GM10266 (cell line): Measurements from ENCODE around the gene SIAH3.

Source experiments
- DNase-seq: peaks from one replicate; pipeline ENCODE4 v3.0.0; 2012; ENCODE audit errors: extremely low spot score
- CTCF ChIP-seq: IDR thresholded peaks from 2 replicates; pipeline ENCODE4 v1.5.1; 2012; ENCODE audit warnings: mild to moderate bottlenecking, low read depth; ENCODE audit not compliant: control insufficient read depth, insufficient read depth; ENCODE audit errors: missing control alignments

SIAH3 gene

DNA sequence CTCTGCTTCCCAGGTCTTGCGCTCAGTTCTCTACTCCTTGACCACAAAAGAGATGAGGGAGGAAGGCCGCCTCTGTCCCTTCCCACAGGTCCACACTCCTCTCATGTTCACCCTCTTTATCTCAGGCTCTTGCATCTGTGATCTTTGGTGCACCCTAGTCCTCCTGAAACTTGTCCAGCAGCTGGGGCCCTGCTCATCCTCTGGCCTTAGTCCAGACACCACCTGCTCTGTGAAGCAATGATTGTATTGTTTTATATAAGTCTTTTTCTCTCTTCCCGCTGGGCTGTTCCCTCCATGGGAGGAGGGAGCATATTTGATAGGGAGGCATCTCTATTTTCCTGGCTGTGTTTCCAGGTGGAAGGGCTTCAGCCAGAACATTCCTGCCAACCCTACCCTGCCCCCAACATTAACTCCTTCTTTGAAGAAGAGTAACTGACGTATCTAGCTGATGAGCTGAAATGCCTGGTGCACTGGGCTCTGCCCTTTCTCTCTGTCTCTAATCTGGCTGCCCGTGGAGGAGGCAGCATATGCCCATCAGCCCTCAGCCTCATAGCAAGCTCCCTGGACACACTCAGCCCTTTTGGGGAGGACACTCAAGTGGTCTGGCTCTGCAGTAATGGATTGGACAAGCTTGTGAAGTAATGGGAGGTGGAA, 38.2 kb upstream of the SIAH3 start:
- no peak for TF ChIP-seq CTCF
- no peak for DNase-seq

DNA sequence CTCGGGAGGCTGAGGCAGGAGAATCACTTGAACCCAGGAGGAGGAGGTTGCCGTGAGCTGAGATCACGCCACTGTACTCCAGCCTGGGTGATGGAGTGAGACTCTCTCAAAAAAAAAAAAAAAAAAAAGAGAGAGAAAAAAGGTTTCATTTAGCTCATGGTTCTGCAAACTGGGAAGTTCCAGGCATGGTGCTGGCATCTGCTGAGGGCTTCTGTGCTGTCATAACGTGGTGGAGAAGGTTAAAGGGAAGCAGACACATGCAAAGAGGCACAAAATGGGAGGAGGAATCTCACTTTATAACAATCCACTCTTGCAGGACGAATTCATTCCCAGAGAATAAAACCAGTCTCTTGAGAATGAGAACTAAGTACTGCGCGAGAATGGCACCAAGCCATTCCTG, 34.9 kb upstream of the SIAH3 start:
- no peak for TF ChIP-seq CTCF
- no peak for DNase-seq

- DNase-seq = no peak
- TF ChIP-seq CTCF = no peak
Observed at GRCh38 chr13:45885194-45885593, 33.6 kb upstream of the SIAH3 start.

DNA sequence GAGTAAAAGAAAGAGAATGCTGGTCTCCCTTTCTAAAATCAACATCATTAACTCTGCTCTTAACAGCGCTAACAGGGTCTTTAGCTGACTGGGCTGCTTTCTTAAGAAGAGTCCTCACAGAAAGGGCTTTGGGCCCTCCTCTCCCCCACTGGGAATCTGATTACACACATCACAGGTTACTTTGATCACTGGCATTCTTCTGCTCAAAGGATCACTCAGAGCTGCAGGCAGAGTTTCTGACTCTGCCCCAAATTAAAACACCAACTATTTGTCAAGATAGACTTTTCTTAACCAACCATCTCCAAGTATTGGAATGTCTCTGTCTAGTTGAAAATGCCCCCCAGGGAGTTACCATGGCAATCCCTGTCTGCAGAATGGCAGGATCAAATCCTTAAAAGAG, 31.1 kb upstream of the SIAH3 start:
- TF ChIP-seq CTCF = no peak
- no peak for DNase-seq

- no peak for TF ChIP-seq CTCF
- no peak for DNase-seq
Observed at GRCh38 chr13:45881353-45881752, 29.8 kb upstream of the SIAH3 start.

DNA sequence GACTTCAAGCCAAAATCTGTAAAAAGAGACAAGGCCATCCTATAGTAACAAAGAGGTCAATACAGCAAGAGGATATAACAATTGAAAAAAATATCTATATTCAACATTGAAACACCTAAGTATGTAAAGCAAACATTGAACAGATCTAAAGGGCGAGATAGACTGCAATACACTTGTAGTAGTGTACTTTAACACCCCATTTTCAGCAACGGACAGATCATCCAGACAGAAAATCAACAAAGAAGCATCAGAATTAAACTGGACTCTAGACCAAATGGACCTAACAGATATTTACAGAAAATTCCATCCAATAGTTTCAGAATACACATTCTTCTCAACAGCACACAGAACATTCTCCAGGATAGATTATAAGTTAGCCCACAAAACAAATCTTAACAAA, 28.7 kb upstream of the SIAH3 start:
- DNase-seq = no peak
- TF ChIP-seq CTCF = no peak

DNA sequence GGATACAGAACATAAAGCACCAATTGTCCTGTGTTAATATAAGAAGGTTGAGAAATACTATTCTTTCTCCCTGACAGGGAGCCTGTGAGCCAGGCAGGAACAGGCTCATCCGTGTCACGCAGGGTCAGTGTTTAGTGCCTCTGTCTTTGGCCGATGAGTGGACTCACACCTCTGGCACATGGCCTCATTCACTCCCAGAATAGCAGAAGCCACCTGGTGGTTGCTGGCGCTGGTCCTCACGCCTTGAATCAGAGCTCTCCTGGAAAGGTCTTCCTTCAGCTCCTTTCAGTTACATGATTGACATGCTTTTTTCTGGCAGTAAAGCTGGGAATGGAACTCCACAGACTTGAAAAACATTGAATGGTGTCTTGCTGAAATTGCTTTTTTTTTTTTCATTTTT, 28.1 kb upstream of the SIAH3 start:
- DNase-seq = no peak
- no peak for TF ChIP-seq CTCF
